ENCODE results near the gene RAET1E. TPM values are rescaled to one million over a fixed set of nuclear protein-coding genes. Genes with fewer than 3 reads are reported as not detected.
A peak's percentile ranks its signal among the peaks of the same experiment; 100 is the strongest.

The RAET1E gene
- total and polyA plus RNA-seq, 12 donors, result 0.15 to 1.4 (median 0.41) TPM; not detected in 3

DNA sequence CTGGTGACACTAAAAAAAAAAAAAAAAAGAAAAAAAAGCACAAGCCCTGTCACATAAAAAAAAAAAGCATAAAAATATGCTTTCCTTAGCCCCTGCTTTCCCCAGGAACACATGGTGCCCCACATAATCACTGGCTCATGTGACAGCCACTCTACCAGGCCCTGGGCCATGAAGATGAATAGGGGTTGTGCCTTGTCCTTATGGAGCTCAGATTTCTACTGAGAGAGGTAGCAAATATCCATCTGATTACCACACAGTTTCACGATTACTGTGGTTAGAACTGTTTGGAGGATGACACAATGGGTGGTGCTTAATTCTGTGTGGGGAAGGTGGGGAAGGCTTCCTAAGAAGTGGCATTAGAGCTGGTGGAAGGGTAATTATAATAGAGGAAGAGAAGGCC lies 9.3 kb downstream of the RAET1E start:
- H3K36me3 ChIP-seq, result no peaks in the 10 kb centered on the region
- TF ChIP-seq, protein P1, sequence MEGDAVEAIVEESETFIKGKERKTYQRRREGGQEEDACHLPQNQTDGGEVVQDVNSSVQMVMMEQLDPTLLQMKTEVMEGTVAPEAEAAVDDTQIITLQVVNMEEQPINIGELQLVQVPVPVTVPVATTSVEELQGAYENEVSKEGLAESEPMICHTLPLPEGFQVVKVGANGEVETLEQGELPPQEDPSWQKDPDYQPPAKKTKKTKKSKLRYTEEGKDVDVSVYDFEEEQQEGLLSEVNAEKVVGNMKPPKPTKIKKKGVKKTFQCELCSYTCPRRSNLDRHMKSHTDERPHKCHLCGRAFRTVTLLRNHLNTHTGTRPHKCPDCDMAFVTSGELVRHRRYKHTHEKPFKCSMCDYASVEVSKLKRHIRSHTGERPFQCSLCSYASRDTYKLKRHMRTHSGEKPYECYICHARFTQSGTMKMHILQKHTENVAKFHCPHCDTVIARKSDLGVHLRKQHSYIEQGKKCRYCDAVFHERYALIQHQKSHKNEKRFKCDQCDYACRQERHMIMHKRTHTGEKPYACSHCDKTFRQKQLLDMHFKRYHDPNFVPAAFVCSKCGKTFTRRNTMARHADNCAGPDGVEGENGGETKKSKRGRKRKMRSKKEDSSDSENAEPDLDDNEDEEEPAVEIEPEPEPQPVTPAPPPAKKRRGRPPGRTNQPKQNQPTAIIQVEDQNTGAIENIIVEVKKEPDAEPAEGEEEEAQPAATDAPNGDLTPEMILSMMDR (IDR thresholded peaks at IDR 0.05), result no peak

DNA sequence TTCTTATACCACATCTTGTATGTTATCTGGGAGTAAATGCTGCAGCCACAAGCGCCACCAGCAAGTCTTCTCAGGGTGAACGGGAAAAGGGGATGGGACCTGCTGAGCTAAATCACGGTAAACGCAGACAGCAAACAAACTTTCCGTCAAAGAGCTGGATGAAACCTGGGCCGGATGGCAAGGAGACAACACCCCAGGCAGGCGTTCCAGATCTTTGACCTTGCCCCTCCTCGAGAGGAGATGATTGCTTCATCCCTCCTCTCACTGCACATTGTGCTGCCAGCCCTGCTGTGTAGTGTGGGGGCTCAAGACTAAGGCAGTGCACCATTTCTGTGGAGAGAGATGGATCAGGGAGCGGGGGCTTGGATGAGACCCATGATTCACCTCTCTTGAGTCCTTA lies 9.8 kb downstream of the RAET1E start:
- TF ChIP-seq, protein P1 (IDR thresholded peaks at IDR 0.05), result no peak
- intact Hi-C loops (cut with DNase I), result no loop called here
- Histone ChIP-seq H3K27me3 (no peaks in the 10 kb centered on the region), H3K27ac (no peak overlapping the region), H3K4me3 (no peak overlapping the region), H3K9me3 (no peaks in the 10 kb centered on the region), H3K36me3 (no peaks in the 10 kb centered on the region), H3K4me1 (peaks cover 0 to 5% (median 0%) of the 10 kb centered on the region in 9 donors)
- WGBS, 2 donors, result 67 to 89% methylated on average over 9 of the region's 9 CpGs
- ATAC-seq (peak in 1 of 8 donors; percentile 27), DNase-seq (no peak)

More for the DNA sequence above, 9.3 kb downstream of the RAET1E start:
- H3K27ac ChIP-seq, result no peak overlapping the region
- no peak for DNase-seq
- H3K9me3 ChIP-seq, result no peaks in the 10 kb centered on the region
- 69 to 73% methylated on average over 1 of the region's 1 CpG for WGBS, 2 donors
- no peak for ATAC-seq
- no peaks in the 10 kb centered on the region for H3K27me3 ChIP-seq
- intact Hi-C loops (cut with DNase I), result no loop called here
- no peak overlapping the region for H3K4me3 ChIP-seq
- H3K4me1 ChIP-seq, result peaks cover 0 to 5% (median 0%) of the 10 kb centered on the region in 9 donors

DNA sequence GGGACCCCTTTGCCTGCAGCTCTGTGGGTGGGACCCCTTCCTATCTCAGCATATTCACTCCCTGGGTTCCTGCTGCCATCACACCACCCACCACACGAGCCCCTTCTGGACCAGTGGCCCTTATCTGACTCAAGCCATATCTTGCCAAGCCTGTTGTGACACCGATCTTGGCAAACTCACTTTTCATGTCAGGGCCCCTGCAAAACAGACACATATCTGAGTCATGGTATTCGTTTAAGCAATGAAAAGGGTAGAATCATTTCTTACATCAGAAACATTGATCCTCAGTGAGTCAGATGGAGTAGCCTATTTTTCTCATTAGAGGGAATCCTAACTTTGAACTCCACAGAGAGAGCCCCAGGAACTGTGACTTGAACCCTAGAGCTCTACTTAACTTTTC lies 10.6 kb downstream of the RAET1E start:
- Histone ChIP-seq H3K27ac (no peak overlapping the region), H3K4me3 (no peak overlapping the region), H3K9me3 (no peaks in the 10 kb centered on the region), H3K4me1 (peaks cover 0 to 5% (median 0%) of the 10 kb centered on the region in 9 donors), H3K36me3 (no peaks in the 10 kb centered on the region), H3K27me3 (no peaks in the 10 kb centered on the region)
- ATAC-seq, result peak in 1 of 8 donors; percentile 36
- no peak for DNase-seq
- intact Hi-C loops (cut with DNase I), result loop anchor here in 1 of 10 donors (2.0 kb wide), 1 partner anchor 23 kb away; no protein-coding TSS in a partner anchor
- WGBS, 2 donors, result 67% methylated on average over 3 of the region's 3 CpGs
- TF ChIP-seq, protein P1 (IDR thresholded peaks at IDR 0.05), result no peak

DNA sequence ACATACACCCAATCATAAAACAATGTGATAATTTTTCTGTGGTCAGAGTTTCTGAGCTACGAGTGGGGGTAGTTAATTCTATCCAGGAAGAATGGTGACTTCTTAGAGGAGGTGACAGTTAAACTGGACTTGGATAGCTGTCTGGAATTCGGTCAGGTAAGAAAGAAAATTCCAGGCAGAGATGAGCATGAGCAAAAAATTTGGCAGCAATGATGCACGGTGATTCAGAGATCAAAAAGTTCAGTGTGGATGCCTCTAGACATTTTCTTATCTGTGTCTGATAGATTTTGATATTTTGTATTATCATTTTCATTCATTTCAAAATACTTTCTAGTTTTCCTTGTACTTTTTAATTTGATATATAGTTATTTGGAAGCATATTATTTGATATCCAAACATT lies 12.0 kb downstream of the RAET1E start:
- TF ChIP-seq, protein P1 (IDR thresholded peaks at IDR 0.05), result no peak
- Histone ChIP-seq H3K27ac (no peak overlapping the region), H3K4me3 (no peak overlapping the region), H3K36me3 (no peaks in the 10 kb centered on the region), H3K9me3 (no peaks in the 10 kb centered on the region), H3K4me1 (peaks cover 0 to 5% (median 0%) of the 10 kb centered on the region in 9 donors), H3K27me3 (no peaks in the 10 kb centered on the region)
- DNase-seq (no peak), ATAC-seq (no peak)
- intact Hi-C loops (cut with DNase I), result loop anchor here in 1 of 10 donors (2.0 kb wide), 1 partner anchor 25 kb away; no protein-coding TSS in a partner anchor
- WGBS, 2 donors, result 87 to 90% methylated on average over 3 of the region's 3 CpGs

Measured in heart right ventricle (tissue), 16 donors.